Hematopoietic multipotent progenitor cell treated with erythropoietin and hydrocortisone succinate and interleukin-3 and kit ligand, for 15 days (in vitro differentiated cells): ENCODE data around the gene RPH3AL.
"Not testable (repeated sequence)": the region's sequence is repeated elsewhere in the genome, so short reads cannot be mapped to it uniquely, and the experiment has no call there.

Experiments used
- DNase-seq: peaks from one replicate; pipeline ENCODE4 v3.0.0-alpha.2; 2015; ENCODE audit warnings: low spot score

The RPH3AL gene

DNA sequence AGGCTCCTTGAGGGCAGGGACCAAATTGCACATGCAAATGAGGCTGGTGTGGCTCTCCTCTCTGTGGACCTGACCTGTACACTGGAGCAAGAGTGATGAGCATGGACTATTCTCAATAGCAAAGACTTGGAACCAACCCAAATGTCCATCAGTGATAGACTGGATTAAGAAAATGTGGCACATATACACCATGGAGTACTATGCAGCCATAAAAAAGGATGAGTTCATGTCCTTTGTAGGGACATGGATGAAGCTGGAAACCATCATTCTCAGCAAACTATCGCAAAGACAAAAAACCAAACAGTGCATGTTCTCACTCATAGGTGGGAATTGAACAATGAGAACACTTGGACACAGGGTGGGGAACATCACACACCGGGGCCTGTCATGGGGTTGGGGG lies 128.0 kb downstream of the RPH3AL start:
- not testable (repeated sequence) for DNase-seq

DNA sequence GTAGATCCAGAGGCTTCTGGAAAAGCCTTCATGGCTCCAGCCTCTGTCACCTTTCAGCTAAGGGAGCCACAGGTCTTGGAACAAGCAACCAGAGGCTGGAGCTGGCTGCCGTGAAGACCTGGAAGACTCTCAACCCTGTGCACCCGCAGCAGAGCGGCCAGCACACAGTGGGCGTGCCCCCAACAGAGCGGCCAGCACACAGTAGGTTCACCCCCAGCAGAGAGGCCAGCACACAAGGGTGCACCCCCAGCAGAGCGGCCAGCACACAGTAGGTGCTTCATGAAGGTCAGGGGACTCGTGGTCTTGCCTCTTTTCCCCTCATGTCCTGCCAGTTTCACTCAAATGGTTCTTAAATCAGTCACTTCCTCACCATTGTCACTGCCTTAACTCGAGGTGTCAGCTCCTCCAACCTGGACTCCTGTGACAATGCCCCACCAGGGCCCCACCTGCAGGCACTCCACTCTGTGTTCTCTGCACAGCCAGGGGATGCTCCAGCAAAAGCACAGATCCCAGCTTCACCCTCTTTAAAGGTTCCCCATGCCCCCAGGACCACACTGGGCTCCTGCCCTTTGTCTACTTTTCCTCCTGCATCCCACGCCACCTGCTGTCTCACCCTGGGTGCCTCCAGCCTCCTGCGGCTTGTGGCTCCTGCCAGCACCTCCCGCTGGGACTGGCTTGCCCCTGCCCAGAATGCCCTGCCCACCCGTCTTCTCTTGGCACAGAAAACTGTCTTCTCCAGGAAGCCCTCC lies 128.7 kb downstream of the RPH3AL start:
- DNase-seq: no peak

DNA sequence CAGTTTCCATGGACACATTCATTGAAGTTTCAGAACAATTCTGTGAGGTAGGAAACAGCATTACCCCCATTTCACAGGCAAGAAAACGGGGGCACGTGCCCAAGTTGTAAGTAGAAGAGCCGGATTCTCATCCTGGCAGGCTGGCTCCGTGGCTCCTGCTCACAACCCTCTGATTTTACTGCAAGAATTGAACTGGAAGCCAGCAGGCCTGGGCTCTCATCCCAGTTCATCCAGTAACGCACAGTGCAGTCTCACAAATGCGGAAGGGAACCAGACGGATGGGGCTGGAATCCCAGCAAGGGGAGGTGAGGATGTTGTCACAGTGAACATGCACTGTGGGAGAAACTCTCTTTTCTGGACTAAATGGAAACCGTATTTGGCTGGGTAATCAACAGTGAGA lies 130.4 kb downstream of the RPH3AL start:
- no peak for DNase-seq

DNA sequence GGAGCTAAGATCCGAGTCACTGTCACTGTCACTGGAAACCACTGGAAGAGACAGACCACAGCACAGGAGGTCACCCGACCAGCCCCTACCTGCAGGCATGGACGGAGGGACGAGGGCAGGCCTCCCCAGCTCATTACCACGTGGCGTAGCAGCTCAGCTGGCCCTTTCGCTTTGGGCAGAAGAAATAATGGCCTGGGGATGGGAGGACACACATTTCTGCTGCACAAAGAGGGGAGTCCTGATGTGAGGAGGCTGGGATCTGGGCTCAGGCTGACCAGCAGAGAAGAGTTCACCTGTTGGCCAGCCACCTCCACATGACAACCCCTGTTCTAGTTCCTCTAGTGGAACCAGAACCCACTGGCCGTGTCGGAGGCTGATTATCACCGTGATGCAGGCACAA lies 132.9 kb downstream of the RPH3AL start:
- no peak for DNase-seq

DNA sequence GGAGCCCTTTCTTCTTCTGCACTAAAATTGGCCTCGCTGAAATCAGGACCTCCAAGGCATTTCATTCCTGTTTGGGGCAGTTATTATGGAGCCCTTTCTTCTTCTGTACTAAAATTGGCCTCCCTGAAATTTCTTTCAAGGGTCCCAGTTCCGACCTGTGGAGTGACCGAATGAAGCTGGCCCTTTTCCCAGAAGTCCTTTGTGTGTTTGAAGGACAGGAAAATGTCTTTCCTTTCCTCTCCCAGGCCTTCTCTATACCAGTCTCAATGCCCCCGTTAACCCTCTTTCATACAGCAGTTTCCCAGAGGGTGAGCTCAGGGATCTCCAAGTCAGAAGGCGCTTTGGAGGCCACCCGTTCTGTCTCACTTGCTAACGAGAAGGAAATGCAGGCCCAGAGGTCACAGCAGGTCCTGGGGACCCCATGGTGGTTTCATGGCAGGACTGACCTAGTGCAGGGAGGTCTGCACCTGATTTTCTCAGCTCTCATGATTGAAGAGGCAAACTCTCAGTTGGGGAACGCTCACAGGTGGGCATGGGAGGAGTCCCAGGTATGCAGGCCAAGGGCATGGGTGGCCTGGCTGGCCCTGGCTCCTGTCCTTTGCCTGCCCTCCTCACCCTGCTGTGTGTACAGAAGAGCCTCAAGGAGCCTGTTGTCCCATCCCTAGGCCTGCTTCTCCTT lies 134.0 kb downstream of the RPH3AL start:
- no peak for DNase-seq

DNA sequence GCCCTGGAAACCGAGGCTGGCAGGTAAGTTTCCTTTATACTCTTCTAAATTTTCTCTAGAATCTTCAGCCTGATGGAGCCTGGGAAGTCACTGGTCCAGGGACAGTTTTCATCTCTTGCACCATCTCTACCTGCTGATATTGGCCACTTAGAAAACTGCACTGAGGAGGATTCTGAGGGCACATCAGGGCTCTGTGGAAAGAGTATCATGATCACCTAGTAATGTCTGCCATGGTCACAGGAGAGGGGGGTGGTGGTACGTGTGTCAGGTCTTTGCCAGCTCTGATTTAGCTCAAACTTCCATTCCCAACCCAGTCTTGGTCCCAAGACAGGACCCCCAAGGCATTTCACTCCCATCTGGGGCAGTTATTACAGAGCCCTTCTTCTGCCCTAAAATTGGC lies 136.0 kb downstream of the RPH3AL start:
- no peak for DNase-seq

DNA sequence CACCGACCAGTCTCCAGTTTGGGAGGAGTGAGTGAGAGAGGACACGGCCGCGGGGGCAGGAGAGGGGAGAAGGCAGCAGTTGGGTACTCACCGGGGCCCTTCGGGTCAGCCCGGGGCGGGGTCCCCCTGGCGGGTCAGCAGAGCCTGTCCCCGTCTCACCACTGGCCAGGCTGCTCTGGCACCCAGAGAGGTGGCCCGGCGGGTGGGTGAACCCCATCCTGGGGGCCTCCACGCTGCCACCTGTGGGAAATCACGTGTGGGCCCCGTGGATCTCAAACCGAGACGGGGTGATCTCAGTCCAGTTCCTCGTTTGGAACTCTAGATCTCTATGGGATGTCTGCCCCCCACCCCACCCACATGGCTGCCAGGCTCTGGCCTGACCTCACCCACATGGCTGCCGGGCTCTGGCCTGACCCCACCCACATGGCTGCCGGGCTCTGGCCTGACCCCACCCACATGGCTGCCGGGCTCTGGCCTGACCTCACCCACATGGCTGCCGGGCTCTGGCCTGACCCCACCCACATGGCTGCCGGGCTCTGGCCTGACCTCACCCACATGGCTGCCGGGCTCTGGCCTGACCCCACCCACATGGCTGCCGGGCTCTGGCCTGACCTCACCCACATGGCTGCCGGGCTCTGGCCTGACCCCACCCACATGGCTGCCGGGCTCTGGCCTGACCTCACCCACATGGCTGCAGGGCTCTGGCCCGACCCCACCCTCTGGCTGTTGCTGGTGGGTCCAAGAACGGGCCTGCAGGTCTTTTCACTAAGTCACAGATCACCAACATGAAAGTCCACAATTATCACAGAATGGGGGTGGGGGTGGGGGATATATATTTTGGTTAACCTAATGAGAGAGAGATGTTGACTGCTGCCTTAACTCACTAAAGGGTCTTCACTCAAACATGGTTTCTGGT lies 136.8 kb downstream of the RPH3AL start:
- not testable (repeated sequence) for DNase-seq

DNA sequence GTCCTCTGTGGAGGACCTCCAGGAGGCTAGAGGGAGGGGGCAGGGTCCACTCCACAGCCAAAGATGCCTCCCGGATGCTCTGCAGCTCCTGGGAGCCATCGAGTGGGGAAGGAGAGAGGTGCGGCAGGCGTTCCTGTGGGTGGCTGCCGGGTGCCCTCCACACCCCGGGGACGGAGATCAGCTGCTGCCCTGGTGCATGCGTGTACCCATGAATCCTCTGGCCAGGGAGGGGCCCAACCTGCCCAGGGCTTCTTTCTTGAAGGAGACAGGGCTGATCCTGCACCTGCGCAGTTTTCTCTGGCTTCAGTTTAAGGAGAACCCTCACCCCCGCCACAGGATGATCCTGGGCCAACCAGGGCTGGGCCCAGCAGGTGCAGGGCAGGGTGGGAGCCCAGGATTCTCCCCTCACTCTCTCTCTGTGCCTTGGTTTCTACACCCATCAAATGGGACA lies 137.7 kb downstream of the RPH3AL start:
- no peak for DNase-seq

DNA sequence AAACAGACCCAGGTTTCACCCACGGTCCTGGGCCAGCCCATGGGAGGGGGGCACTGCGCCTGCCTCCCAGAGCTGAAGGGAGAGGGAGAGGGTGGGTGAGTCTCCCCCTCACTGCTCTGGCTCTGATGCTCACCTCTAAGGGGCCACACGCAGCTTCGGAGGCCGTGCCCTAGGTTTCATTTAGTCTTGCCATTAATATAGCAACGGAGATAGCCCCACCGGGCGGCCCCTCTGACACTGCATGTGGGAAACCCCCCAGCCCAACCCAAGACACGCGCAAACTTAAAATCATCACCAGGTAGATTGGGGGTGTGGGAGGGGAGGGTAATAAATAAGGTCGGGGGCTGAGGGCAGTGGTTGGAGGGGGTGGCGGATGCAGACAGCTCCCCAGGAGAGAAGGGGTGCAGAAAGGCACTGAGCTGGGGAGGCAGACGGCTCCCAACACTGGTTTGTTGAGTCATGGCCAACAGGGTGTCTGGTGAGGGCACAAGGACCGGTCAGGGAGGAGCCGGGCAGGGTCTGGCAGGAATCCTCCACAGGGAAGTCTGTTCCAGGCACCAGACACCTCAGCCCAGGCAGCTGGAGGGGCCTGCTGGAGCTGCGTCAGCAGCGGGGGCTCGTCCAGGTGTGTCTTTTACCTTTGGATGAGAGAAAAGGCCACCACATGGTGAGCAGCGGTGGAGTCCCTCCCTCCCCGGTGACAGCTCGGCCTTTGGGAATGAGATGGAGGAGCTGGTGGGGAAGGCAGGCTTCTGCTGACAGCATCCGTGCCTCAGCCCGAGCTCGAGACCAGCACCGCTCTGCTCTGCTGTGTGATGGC lies 139.1 kb downstream of the RPH3AL start:
- no peak for DNase-seq

DNA sequence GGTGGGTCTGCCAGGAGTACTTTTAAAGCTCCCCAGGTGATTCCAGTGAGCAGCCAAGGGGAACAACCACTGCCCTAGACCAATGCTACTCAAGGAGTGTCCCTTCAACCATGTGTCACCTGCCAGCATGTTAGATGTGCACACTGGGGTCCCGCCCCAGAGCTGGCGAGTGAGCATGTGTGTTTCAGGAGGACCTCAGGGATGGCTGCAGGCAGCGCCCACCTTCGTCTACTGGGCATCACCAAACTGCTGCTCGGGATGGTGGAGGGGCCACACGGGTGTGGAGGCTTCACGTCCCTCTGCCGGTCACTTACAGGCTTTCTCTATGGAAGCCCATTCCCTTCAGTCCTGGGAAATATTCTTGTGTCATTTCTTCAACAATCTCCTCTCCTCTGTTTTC lies 142.2 kb downstream of the RPH3AL start:
- no peak for DNase-seq

DNA sequence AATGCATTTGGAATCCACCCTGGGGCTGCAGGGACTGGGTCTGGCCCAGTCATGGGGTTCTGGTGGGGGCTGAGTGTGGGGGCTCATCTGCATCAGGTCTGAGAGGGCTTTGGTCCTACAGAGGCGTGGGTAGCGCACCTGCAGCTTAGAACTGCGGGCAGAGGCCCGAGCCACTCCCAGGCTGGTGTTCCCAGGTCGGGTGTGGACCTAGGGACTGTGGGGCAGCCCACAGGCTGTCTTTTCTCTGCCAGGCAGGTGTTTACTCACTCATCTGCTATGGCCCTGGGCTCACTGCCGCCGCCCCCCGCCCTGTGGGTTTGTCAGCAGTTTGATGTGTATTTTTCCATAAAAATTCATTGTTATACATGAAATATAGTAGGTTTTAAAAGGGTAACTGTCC lies 144.2 kb downstream of the RPH3AL start:
- no peak for DNase-seq

DNA sequence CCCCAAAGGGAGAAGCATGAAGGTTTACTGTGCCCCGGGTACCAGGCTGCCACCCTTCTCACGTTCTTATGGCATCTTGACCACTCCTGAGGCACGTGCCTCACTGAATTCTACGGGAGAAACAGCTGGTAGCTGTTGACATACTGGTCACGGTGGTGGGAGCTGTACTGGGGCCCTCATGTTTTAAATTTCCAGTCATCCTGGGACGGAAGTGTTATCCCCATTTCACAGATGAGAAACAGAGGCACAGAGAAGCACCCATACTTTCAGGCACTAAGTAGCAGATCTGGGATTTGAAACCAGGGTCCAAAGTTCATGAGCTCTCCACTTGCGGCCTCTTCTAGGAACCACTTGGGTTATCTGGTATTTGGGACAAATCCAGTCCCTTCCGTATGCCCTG lies 144.8 kb downstream of the RPH3AL start:
- DNase-seq: no peak

DNA sequence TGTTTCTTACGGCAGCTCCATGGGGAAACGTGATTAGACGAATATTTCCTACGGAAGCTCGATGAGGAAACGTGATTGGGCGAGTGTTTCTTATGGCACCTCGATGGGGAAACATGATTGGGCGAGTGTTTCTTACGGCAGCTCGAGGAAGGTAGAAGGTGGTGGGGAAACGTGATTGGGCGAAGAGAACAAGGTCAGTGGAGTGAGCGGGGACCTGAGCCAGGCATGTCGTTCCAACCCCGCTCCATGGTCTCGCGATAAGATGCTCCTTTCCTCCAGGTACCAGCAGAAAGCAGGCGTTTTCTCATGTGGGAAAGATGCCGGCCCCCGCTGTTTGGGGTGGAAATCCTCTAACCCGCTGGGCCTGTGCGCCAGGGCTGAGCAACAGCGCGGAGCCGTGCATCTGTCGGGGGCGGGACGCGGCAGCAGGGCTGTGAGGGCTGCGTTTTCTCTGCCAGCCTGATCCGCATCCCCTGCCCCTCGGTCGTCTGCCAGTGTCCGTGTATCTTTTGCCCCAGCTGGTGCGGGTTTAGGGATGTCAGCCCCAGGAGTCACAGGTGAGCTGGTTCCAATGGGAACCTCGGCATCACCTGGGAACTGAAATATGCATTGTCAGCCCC lies 145.6 kb downstream of the RPH3AL start:
- no peak for DNase-seq

DNA sequence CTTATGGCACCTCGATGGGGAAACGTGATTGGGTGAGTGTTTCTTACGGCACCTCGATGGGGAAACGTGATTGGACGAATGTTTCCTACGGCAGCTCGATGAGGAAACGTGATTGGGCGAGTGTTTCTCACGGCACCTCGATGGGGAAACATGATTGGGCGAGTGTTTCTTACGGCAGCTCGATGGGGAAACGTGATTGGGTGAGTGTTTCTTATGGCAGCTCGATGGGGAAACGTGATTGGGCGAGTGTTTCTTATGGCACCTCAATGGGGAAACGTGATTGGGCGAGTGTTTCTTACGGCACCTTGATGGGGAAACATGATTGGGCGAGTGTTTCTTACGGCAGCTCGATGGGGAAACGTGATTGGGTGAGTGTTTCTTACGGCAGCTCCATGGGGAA lies 146.1 kb downstream of the RPH3AL start:
- DNase-seq: not testable (repeated sequence)

DNA sequence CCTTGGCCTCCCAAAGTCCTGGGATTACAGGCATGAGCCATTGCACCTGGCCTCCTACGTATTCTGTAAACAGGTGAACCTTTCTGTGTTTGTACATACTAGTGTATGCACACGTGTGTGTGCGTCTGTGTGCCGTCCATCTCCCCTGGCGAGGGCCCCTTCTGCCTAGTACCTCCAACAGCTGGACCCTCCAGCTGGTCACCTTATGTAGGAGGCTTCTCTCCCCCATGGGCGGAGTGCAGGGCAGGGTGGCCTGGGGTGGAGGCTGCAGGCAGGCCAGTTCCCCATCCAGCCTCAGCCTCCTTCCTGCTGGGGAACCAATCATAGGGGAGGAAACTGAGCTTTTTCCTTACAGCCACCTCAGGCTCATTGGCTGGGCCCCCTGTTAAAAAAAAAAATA lies 146.8 kb downstream of the RPH3AL start:
- no peak for DNase-seq

DNA sequence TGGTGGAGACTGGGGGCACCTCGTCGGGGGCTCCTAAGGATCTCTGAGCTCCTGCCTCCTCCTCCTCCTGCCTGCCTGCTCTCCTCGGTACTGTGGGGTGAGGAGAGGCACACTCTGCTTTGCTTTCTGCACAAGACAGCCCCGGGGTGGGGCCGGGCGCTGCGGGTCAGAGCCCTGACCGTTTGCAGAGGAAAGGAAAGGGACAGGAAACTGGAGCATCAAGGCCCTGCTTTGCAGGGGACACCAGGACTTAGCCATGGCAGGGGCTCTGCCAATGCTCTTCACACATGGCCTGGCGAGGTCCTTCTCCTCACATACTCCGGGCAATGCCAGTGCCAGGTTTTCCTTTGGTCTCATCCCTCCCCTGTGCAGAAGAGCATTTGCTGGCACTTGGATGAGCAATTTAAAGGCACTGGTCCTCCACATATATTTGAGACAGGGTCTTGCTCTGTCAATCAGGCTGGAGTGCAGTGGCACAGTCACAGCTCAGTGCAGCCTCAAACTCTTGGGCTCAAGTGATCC lies 147.4 kb downstream of the RPH3AL start:
- no peak for DNase-seq

DNA sequence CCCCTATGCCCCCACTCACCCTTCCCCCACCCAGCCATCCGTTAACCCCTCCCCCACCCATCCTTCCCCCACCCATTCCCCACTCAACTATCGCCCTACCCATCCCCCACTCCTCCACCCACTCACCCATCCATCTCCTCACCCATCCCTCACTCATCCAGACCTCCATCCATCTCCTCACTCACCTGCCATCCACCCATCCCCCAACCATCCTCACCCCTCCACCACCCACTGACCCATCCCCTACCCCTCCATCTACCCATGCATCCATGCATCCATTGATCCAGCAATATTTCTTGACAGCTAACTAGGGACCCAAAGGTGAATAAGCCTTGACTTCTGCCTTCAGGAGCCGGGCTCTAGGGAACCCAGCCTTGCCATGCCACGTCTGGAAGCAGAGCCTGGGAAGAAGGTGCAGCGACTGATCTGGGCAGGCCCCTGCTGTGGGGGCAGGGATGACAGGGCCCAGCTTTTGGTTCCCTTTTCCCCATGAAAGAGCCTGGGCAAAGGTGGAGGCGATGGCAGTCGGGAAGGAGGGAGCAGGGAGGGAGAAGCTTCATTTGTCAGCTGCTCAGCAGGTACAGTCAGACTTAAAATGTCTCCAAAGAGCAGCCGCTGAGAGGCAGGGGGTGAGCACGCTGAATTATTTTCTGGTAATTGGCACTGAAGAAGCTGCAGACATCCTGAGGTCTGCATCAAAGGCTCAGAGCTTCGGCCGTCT lies 148.0 kb downstream of the RPH3AL start:
- DNase-seq: no peak

DNA sequence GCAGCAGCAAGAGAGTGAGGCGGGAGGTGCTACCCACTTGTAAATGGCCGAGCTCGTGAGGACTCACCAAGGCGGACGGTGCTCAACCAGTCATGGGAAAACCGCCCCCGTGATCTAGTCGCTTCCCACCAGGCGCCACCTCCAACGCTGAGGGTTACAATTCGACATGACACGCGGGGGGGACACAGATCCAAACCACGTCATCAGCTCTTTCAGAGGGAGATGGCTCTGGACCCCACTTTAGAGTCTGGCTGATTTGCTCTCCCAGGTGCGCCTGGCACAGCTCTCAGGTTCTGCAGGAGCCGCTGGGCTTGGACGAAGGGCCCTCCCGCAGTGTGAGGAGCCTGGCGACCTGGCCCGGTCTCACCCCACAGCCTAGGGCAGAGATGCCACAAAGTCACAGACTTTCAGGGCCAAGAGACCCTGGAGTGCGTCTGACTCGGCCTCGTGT lies 150.1 kb downstream of the RPH3AL start:
- no peak for DNase-seq

DNA sequence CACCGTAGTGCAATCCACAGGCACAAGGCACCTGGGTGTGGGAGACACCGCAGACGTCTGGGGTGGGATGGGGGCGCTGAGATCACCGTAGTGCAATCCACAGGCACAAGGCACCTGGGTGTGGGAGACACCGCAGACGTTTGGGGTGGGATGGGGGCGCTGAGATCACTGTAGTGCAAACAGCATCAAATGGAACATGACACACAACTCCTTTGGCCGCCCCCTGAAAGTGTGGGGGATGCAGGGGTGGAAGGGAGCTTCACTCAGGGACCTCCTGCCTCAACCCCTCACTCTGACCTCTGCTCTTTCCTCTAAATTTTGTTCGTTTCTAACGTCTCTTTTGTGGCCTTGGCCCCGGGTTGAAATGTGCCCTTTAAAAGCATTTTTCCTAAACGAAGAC lies 150.9 kb downstream of the RPH3AL start:
- DNase-seq: not testable (repeated sequence)

DNA sequence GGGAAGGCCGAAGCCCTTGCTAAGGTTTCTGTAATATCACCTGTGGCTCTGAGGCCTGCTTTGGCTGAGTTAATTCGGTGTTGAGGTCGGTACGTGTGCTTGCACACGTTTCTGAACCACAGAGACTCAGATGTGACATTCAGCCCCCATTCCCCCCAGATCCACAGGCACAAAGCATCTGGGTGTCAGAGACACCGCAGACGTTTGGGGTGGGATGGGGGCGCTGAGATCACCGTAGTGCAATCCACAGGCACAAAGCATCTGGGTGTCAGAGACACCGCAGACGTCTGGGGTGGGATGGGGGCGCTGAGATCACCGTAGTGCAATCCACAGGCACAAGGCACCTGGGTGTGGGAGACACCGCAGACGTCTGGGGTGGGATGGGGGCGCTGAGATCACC lies 151.3 kb downstream of the RPH3AL start:
- DNase-seq: not testable (repeated sequence)
